Posterior vena cava (tissue), 2 donors: ENCODE data around the gene COPS2. TPM values are rescaled to one million over a fixed set of nuclear protein-coding genes. Genes with fewer than 3 reads are reported as not detected.

Source experiments
- DNase-seq: peaks from one replicate; pipeline ENCODE4 v3.0.0-alpha.2; 2020; ENCODE audit warnings: low spot score
- intact Hi-C, 2 donors: fragments of 100-400 bp; cut with DNase I; formaldehyde crosslinking; loops; one replicate each; pipeline versions ENCODE4 v1.14.1 to v1.14.2; 2022 to 2023
- total RNA-seq, 2 donors: library from RNA; stranded (reverse); fragmentation: NEBNext Ultra II Directional; extraction: Animal tissue kit (Norgen Biotek cat#: 25700); gene quantifications; one replicate each; pipeline ENCODE4 v1.2.1, GENCODE V29; 2021
- donor health status: DM: yes; HTN: yes; CAD: no.
- donor health status: DM: yes; HTN: yes; CAD: no.

The COPS2 gene
- total RNA-seq, 2 donors from 2014 or later, result 80.8 to 82.4 TPM

DNA sequence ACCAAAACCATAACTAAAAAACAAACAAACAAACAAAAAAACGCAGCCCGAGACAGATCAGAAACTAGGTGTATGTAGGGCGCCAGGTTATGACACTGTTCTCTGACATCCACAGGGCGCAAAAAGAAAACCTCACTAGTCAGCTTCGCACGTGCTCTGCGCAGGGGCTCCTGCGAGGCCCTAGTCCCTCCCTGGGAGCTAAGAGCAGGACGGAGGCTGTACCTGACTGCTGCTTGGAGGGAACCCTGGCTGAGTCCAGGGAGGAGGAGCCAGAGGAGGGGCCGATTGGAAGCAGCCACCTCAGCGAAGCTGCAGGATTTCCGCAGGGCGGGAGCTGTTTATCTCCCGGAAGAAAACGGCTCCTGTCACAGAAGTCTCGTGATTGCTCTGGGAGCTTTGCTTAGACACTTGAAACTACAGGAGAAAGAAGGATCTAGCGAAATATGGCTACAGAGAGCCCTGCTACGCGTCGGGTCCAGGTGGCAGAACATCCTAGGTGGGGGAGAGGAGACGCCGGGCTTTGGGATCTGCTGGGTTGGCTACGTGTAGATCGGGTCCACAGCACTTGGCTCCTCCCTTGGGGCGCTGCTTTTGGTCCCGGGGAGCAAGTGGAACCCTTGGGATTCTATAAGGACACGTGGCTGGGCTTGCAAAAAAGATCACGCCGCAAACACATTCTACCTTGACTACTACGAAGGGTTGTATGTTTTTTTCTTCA, 14.6 kb upstream of the COPS2 start, which contains the start of gene GALK2:
Gene GALK2, plus strand, starts transcription at position 368 of the 718 bp plus-strand sequence. Its CDS starts 76 bp downstream, at position 444.
- peak; percentile 91 for DNase-seq
- intact Hi-C loops, result no loop called here

DNA sequence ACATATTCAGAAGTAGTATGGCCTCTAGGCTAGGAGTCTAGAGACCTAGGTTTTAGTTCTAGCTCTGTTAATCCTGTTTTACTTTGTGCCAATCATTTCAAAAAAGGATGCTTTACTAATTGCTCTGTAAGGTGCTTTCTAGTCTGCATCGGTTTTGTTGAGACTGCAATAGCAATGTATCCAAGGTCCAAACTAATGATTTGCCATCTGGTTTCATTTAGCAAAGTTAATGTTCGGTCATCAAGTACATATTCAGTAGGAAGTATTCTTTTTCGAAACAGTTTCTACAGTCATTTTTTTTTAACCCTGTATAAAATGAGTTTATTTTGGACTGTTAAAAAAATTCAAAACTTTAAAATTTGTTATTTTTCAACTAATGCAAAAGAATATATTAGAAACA, 12.6 kb upstream of the COPS2 start:
- DNase-seq, result no peak
- intact Hi-C loops, result no loop called here

DNA sequence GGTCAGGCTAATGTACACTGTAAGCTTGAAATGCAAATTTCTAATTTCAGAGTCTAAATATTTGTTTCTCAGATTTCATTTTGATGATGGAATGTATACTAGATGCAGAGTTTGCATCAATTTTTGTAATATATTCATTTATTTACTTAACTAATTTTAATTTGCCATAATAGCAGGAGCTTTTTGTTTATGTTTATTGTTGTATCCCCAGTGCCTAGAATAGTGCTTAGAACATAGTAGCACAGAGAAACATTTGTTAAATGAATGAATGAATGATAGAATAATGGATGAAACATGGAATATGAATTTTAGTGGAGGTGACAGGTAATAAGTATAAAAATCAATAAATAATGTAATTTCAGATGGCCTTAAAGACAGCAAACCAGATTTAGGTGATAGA, 9.5 kb upstream of the COPS2 start:
- DNase-seq, result no peak
- intact Hi-C loops, result no loop called here

DNA sequence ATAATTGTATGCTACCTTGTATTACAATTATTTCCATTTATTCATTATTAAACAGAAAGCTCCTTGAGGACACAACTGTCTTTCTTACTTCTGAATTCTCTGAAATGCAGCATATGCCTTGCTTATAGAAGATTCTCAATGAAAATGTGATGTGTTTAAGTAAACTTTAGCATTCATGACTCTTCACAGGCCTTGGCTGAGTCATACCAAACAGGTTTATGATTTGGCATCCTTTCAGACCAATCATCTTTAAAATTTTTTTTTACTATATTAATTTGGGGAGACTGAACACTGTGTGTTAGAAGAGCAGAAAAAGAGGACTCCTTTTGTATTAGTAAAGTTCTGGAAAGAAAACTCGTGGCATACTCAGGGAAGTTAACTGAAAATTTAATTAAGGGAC, 8.3 kb upstream of the COPS2 start:
- intact Hi-C loops, result no loop called here
- no peak for DNase-seq

DNA sequence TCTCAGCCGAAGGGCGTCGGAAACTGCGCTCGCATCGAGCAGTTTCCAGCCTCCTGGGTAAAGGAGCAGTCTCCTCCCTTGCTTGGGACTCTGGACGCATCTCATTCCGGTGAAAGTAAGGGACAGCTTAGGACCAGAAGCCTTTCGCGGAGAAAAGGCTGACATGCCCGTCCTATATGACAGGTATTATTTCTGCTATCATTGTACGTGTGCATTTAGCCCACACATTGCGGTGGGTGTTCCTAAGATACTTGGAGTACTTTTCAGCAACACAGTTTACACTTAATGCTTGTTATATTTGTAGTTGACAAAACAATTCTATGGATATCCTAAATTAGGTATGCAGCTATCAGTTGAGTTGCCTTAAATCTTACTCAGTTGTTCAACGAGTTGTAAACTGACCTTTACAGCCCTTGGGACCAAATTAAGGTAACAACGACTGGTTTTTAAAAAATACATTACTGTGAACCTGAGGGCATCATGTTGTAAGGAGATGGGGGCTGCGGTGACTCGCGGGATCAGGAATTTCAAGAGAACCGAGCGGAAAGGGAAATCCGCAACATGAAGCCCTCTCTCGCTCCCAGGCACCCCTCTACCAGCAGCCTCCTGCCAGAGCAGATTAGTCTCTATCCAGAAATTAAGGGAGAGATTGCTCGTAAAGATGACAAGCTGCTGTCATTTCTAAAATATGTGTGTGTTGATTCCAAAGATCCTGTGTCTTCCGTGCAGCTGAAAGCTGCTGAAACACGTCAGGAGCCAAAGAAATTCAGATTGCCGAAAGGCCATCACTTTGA, 632 bp upstream of the COPS2 start:
- DNase-seq, result no peak
- intact Hi-C loops, result loop anchor here in 1 of 2 donors (10.0 kb wide), 1 partner anchor 291 kb away; no protein-coding TSS in a partner anchor

DNA sequence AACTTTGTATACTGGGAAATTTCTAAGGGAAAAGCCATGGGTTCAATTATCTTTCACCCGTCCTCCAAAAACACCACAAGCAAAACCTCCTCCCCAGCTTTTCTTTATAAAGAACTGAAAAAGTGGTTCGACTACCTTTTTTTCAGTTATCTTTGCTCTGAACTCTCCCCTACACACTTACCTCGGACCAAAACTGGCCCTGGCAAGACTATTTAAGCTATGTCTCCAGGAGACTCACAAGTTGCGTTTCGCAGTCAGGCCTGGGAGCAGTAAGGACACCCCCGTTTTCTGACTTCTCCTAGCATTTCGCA, 645 bp downstream of the COPS2 start:
- intact Hi-C loops, result loop anchor here in 1 of 2 donors (10.0 kb wide), 1 partner anchor 290 kb away; no protein-coding TSS in a partner anchor
- no peak for DNase-seq

DNA sequence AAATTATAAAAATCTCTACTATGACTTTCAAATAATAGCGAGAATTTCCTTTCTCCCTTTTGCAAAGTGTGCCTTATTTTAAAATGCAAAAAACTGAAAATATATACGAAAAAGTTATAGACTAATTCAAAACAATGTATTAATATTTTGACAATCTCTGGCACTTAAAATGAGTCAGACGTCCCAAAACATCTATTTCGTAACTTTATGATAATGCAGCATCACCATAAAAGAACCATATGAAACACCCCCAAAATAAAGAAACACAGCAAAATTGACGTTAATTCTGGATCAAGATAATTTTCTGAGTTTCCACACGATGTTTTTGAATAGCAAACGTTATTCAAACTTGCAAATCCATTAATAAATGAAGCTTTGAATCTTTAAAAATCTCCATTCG, 1.0 kb downstream of the COPS2 start:
- no peak for DNase-seq
- intact Hi-C loops, result loop anchor here in 1 of 2 donors (10.0 kb wide), 1 partner anchor 290 kb away; no protein-coding TSS in a partner anchor

DNA sequence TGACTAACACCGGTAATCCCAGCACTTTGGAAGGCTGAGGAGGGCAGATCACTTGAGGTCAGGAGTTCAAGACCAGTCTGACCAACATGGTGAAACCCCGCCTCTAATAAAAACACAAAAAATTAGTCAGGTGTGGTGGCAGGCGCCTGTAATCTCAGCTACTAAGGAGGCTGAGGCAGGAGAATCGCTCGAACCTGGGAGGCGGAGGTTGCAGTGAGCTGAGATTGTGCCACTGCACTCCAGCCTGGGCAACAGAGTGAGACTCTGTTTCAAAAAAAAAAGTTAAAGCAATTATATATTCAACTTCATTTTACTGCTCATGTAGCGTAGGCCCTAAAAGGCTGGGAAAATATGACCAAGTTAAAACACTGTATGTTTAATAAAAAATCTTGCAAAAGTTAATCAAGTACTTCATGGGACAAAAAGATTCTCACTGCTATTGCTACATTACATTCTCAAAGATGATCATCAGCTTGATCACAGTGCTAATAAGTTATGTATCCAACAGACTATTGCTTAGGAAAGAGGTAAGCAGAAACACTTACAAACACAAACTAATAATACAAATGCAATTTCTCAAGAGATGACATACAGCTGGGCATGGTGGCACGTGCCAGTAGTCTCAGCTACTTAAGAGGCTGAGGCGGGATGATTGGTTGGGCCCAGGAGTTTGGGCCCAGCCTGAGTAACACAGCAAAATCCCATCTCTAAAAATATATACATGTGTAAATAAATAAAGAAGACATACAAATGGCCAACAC, 2.7 kb downstream of the COPS2 start:
- intact Hi-C loops, result loop anchor here in 1 of 2 donors (10.0 kb wide), 1 partner anchor 288 kb away; no protein-coding TSS in a partner anchor
- no peak for DNase-seq

DNA sequence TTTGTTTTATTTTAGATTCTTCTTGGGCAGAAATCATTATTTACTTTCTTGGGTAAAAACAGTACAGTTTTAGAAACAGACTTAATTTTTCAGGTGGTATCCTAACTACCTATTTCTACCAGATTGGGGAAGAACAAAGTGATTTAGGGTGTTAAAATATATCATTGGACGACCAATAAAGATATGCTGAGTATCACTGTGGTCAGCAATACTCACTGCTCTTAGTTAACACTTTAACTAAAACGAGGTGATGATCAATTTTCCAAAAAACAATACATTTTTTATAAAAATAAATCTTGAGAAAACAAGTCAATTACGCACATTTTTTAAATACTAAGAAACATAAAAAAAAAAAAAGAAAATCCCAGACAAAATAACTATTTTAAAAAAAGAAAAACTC, 3.6 kb downstream of the COPS2 start:
- intact Hi-C loops, result loop anchor here in 1 of 2 donors (10.0 kb wide), 1 partner anchor 287 kb away; no protein-coding TSS in a partner anchor
- DNase-seq, result no peak

DNA sequence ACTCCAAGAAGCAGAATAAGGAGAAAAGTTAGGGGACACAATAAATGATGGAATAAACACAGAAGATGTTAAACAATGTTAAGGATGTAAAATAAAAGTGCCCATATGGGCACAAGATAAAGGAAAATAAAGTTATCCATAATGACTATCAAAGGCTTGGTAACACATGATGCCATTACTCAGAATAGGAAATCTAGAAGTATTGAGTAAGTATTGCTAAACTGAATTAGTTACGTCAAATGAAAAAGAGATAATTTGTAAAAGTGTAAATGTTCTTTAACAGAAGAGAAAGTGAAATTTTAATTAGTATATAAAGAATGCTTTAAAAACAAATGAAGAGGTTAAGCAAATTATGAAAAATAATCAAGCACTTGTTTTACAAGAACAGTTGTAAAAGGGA, 6.7 kb downstream of the COPS2 start:
- DNase-seq, result no peak
- intact Hi-C loops, result no loop called here

DNA sequence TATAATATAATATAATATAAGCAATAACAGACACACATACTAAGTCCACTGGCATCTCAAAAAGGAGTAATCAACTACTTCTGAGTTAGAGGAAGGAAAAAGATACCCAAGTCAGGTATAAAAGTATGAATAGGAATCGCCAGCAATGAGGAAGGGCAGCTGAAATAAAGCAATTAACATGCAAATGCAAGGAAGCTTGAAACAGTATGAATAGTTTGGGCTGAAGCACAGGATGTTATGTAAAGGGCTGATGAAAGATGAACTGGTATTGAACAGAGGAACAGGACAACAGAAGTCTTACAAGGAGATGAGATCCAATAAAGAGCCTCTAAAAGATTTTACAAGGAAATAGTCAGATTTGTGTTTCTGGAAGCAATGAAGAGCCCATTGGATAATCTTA, 7.1 kb downstream of the COPS2 start:
- DNase-seq, result no peak
- intact Hi-C loops, result no loop called here

DNA sequence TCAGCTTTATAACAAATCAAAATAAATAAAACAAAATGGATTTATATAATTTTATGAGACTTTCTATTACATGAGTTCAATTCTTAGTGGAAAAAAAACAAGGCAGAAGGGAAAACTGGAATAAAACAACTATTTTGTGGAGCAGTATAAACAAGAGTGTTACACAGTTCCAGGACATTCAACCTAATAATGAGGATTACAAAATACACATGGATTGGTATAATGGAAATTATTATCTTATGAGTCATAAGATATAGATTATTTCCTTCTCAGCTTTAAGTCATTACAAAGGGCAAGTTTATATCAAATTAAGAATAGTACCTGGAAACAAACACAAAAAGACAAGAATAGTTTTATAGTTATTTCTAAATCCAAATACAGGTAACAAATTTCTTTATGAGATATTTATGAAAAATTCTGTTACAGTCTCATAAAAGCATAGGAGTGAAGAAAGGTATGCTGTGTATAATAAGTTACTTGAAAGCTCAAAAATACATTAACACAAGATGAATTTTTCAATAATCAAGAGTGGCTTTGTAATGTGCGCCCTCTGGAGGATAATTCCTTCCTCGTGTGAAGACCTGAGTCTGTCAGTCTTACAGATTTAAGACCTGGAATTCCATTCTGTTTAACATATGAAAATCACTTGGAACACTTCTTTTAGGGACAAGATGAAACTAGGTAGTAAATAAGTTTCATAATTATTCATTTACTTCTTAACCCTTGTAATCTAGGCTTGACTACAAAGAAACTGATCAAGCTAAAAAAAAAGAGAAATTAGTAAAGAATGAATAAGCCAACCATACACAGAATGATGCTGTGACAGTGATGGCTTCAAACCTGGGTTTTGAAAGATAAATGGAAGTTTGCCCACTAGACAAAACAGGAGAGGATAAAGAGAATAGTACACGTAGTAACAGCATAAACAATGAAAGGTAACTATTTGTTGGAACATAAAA, 9.5 kb downstream of the COPS2 start:
- intact Hi-C loops, result no loop called here

DNA sequence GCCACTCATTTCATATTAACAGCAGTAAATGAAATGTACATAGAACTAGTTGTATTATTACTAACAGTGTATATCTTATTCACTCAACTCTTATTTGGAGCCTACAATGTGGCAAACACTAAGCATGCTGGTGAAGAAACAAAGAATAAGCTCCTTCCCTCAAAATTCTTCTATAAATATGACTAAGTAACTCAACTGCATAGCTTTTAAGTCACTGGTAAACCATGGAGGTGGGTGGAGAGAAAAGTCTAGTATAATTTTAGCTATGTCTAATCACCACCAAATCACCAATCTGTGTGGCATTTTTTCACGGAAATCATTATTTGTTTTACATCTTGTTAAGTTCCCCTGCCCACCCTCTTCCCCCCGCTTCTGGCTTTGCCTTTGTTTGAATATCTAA, 17.5 kb downstream of the COPS2 start:
- DNase-seq, result no peak
- intact Hi-C loops, result no loop called here

More for the DNA sequence above, 9.5 kb downstream of the COPS2 start:
- no peak for DNase-seq

DNA sequence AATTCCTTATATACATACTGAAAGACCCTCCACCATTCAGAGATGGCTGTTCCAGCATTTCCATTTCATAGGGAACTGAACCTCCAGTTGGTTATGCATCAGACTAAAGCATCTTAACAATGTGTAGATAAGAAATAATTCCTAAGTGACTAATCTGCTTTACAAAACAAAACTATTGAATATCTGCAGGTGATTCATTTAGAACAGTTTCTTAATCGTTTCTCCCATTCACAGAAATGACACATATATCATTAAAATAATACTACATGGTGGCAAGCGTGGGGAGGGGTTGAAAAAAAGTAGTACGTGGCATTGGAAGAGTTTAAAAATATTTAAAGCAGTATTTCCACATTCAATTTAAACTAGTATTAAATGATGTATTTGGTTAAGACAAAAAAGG, 19.5 kb downstream of the COPS2 start:
- DNase-seq, result no peak
- intact Hi-C loops, result no loop called here

DNA sequence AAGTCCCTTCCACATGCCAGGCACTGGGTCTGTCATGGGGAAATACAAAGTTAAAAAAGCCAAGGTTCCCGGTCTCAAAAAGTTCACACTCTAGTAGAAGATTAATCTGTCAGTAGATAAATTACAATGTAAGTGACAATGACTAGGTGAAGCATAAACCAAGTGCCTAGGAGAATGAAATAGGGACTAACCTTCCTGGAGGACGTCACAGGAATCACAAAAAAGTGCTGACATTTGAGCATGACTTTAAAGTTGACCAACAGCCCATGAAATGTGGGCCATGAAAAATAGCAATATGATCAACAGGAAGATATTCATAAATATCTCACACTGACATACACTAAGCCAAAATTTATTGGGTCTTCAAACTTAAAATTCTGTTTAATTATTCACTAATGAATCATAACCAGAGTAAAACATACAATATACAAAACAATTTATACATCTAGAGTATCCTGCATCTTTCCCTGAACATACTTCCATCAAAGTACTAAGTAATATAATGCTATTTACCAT, 20.0 kb downstream of the COPS2 start:
- intact Hi-C loops, result no loop called here
- DNase-seq, result no peak

DNA sequence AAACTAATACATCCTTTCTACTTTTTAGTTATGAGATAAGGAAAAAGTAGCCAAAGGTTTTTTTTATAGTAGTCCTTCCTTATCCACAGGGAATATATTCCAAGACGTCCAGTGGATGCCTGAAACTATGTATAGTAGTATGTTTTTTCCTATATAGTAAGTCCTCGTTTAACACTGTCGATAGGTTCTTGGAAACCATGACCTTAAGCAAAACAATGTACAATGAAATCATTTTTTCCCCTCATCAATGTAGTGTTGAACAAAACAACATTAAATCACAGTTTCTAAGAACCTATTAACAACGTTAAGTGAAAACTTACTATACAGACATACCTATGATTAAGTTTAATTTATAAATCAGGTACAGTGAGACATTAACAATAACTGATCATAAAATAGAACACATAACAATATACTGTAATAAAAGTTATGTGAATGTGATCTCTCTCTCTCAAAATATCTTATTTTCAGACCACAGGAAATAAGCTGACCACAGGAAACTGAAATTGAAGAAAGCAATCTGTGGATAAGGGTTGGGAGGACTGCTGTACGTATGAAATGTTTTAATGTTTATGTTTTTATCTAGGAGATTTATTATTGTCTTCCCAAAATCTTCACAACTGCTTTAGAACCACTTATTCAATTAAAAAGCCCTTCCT, 20.6 kb downstream of the COPS2 start:
- DNase-seq, result no peak
- intact Hi-C loops, result no loop called here

DNA sequence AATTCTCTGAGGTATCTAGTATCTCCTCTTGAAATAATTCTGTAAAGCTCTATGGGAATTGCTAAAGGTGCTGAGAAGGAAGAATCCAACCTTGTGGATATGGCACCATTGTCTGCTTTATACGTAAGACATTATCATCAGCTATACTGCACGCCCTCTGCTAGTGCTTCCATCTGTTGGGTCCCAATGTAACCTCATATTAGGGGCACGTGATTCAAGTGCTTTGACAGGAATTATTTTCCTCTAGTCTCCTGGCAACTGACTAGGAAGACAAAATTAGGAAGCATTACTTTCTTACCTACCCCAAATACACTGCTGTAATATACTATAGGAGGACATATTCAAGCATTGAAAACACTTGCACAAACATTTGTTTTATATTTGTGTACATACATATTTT, 24.0 kb downstream of the COPS2 start:
- DNase-seq, result no peak
- intact Hi-C loops, result no loop called here

DNA sequence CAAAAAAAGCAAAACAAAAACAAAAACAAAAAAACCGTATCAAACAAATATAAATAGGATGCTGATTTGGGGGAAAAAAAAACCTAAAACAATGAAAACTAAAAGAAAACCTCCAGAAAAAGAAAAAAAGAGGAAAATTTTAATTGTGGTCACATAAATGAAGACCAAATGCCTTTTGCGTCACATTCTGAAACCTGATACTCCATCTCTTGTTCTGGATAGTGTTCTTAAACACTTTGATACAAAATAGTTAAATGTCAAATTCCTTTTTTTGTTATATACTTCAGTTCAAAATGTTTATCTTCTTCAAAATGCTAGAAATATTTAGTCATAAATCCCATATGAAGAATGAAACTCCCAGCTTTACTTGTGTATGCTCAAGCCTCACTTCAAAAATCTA, 31.0 kb downstream of the COPS2 start:
- no peak for DNase-seq
- intact Hi-C loops, result no loop called here
